GM19395 (cell line): Measurements from ENCODE around the gene PALLD.

Experiments
- ATAC-seq: cut with Tn5 transposase; IDR thresholded peaks from one replicate; pipeline ENCODE4 v1.9.1; 2021; ENCODE audit warnings: mild to moderate bottlenecking, moderate library complexity; ENCODE audit not compliant: unreplicated experiment

The PALLD gene

GRCh38 chr4:168743131-168743530 is 246.3 kb downstream of the PALLD start:
- ATAC-seq, result no peak

DNA sequence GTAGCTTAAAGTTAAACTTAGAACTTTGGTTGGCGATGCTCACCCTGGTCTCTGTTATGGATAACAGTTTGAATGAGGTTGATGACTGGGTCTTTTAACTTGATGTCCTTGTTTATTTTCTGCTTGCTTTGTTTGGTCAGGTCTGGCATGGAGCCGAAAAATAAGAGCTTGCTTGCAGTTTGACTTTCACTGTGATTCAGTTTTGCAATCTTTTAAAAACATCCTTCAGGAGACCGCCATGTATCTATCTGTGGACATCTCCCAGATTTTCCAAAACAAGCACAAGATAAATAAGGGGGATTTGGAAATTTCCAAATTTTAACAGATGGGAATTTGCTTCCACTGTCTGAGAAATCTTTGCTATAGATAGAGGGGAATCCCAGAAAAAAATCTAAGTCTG is 246.7 kb downstream of the PALLD start:
- no peak for ATAC-seq

GRCh38 chr4:168744021-168744420 is 247.2 kb downstream of the PALLD start:
- ATAC-seq, result no peak

DNA sequence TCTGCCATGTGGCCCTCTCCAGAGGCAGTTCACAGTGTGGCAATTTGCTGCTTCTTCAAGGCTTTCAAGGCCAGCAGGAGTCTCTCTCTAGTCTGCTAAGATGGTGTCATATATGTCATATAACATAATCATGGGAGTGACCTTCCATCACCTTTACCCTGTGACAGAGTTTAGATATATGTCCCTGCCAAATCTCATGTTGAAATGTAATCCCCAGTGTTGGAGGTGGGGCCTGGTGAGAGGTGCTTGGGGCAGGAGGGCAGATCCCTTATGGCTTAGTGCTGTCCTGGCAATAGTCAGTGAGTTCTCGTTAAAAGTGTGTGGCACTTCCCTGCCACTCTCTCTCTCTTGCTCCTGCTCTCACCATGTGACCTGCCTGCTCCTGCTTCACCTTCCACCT is 252.0 kb downstream of the PALLD start:
- ATAC-seq, result no peak

DNA sequence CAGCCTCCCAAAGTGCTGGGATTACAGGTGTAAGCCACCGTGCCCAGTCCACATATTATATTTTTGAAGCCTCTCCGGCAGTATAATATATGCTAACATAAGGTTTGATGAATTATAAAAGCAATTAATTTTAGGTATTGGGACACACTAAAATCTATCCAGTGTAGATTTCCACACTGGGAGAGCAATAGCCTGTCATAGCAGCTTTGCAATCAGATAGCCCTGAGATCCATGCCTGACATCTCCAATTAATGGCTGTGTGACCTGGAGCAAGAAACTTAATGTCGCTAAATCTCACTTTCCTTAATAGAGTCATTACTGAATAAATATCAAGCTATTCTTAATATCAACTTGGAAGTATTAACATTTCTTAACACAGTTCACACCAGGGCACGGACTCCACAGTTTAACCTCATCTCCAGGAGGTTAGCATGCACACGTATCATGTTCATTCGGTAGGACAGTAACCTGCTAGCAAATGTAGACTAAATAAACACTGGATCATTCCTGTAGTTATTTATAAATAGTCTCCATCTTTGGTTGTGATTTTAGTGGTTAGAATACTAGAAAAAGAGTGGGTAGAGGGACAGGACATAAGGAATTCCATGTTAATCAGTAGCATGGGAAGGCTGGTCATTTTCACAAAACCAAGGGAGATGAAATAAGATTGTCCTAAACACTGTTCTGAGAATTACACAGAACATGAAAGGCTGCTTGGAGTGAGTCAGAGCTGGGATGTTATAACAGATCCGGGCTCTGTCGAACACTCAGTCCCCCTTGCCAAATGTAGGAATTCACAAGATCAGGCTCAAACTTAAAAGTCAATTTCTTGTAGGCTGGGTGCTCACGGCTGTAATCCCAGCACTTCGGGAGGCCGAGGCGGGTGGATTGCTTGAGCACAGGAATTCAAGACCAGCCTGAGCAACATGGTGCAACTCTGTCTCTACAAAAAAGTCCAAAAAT is 254.7 kb downstream of the PALLD start:
- ATAC-seq, result no peak

DNA sequence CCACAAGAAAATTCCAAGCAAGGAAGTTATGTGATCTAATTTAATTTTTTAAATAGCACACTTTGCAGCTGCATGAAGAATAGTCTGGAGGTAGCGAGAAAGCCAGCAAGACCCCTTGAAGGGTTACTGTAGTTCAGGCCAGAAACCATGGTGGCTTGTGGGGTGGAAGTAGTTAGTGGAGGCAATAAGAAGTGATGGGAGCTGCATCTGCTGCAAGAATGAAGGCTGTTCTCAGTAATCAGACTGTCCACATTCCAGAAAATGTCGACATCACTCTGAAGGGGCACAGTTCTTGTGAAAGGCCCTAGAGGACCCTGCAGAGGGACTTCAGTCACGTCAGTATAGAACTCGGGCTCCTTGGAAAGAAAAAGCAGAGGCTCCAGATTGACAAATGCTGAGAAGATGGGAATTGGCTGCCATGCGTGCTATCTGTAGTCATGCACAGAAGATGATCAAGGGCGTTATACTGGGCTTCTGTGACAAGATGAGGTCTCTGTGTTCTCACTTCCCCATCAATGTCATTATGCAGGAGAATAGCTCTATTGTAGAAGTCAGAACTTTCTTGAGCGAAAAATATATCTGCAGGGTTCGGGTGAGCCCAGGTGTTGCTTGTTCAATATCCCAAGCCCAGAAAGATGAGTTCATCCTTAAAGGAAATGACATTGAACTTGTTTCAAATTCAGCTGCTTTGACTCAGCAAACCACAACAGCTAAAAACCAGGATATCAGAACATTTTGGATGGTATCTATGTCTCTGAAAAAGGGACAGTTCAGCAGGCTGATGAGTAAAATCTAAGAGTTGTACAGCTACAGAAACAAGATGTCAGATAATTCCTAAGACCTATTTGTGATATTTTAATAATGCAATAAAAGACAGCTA is 259.0 kb downstream of the PALLD start:
- no peak for ATAC-seq

DNA sequence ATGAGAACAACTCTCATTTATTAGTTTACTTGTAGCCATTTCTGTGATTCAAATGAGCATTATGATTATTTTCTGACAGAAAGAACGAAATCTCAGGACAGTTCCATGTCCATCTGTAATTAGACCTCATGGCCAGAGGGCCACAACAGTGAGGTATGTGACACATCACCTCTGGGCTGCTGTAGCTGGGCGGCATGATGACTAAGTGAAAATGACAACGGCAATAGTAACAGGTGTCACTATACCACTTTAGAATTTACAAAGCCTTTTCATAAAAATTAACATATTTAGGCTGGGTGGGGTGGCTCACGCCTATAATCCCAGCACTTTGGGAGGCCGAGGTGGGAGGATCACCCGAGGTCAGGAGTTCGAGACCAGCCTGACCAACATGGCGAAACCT is 260.6 kb downstream of the PALLD start:
- no peak for ATAC-seq

- ATAC-seq, result no peak
Observed at GRCh38 chr4:168758351-168758876, 261.6 kb downstream of the PALLD start.

GRCh38 chr4:168759321-168759720 is 262.5 kb downstream of the PALLD start:
- no peak for ATAC-seq

DNA sequence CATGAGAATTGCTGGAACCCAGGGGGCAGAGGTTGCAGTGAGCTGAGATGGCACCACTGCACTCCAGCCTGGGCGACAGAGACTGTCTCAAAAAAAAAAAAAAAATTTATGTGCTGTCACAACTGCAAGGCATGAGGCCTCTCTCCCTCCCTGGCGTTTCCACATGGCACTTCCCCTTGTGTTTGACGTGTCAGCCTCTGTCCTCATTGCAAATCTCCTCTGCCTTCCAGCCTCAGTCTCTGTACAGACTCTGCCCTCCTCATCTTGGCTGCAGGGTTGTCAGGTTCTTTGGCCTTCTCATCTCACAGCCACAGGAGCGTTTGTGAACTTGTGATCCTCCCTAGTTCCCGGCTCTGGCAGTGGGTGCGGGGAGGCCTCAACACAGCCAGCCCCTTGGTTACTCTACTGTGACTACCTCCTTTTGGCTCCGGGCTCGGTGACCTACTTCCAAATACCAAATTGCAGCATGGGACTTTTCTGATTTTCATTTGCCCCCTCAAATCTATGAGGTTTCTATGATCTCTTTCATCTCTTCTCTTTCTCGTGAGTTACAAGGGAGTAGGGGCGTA is 263.2 kb downstream of the PALLD start:
- no peak for ATAC-seq

GRCh38 chr4:168761066-168761465 is 264.2 kb downstream of the PALLD start:
- no peak for ATAC-seq

DNA sequence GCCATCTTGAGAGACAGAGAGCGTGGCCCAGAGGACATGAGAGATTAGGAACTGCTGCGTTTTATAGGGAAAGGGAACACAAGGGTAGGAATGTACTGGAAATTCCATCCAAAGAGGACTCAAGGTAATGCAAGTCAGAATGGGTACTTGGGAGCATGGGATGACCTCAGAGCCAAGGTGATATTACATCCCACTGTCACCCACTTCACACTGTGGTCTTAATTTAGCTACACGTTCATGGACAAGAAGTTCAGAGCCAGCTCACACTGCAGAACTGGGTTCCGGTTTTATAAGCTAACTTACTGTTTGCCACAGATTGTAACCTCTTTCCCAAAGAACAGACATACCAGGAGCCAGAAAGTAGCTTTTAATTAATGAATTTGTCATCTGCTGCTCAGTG is 268.5 kb downstream of the PALLD start:
- ATAC-seq, result no peak

DNA sequence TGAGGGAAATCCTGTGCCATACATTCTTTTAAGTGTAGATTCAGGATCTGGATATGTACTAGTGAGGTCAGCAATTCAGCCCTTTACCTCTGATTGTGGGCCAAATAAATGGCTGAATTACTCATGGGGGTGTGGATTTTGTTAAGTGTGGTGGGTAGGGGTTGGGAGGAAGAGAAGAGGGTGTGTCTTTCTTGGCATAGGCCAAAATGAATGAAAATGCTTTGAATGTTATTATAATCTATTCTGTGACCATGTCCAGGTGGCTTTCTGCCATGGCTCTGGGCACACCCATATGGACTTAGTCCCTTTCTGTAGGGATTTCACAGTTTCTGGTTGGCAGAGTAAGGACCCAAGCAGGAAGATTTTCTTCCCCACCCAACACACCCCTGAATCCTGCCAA is 268.9 kb downstream of the PALLD start:
- no peak for ATAC-seq

DNA sequence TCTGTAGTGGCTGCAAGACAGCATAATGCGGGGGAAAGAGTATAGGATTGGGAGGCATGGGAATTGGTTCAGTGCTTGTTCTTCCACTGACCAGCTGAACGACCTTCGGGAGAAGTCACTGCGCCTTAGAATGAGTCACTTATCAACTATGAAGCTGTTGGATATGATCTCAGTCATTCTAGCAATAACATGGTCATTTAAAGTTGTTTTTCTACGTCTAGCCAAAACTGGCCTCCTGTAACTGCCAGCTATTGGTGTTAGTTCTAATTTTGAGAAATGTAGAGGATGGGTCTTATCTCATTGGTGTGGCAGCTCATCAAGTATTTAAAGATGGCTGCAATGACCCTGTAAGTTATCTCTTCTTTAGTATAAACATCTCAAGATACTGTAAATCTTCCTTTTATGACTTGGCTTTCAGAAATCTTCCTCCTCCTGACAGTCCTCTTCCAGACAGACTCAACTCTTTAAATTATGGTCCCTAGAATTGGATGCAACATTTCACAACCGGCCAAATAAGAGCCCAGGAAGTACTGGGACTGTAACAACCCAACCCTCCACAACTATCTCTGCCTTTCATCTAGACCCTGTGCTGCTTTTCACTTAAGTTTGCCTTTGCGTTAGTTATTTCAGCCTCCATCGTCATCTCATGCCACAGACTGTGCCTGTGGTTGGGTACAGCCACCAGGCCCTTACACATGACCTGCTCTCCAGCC is 269.9 kb downstream of the PALLD start:
- ATAC-seq, result no peak

DNA sequence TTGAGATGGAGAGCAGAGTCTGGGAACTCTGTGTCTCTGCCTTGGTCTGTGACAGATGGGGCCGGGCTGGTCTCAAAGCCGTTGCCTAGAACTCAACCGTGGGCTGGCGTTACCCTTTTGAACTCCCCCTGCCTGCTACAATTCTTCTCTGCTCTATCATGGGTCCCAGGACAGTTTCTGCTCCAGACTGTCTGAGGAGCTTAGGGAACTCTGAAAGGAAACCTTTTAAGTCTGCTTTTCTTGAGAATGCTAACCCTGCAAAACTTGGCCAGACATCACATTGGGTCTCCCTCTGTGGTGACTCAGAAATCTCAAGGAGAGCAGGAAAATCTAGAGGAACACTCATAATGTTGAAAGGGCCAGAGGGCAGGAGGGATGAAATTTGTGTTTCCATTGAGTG is 272.6 kb downstream of the PALLD start:
- no peak for ATAC-seq

GRCh38 chr4:168769837-168770236 is 273.0 kb downstream of the PALLD start:
- ATAC-seq, result no peak

DNA sequence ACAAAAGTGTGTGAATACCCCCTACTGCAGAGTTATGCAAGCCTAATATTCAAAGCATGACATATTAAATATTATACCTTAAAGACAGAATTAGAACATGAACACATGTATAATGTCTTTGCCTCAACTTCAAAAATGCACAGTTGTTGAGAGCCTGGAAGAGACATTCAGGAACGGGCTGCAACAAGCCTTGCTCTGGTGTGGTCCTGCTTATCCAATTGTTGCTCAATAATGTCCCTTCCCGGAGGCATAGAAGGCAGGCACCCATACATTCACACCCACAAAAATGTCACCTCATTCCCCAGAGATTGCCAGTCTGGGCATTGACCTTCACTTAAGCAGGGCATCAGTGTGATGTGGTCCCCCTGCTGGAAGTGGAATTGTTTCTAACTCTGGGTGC is 274.4 kb downstream of the PALLD start:
- ATAC-seq, result no peak

- ATAC-seq, result no peak
Observed at GRCh38 chr4:168773388-168774195, 276.7 kb downstream of the PALLD start.

DNA sequence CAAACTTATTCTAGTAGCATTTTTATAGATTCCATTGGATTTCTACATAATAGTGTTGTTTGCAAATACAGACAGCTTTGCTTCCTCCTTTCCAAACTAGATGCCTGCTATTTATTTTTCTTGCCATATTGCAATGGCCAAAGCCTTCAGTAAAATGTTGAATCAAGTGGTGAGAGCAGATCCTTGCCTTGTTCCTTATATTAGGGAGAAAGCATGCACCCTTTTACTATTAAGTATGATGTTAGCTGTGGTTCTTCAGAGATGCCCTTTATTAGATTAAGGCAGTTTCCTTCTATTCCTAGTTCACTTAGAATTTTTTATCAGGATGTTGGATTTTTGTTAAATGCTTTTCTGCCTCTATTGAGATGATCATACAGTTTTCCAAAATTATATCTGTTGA is 279.5 kb downstream of the PALLD start:
- no peak for ATAC-seq
